ENCODE results near the gene GMDS.
"Not testable (repeated sequence)": the region's sequence is repeated elsewhere in the genome, so short reads cannot be mapped to it uniquely, and the experiment has no call there.

Gene GMDS

GRCh38 chr6:1679688-1680068 is 565.7 kb downstream of the GMDS start:
- Histone ChIP-seq H3K4me3 (ENCODE audit: insufficient read depth, low read depth, low read length, poor library complexity, severe bottlenecking) (no peak overlapping the region), H3K4me1 (ENCODE audit: control insufficient read depth, insufficient read depth, low read length, poor library complexity, severe bottlenecking) (no peaks in the 10 kb centered on the region), H3K27ac (ENCODE audit: insufficient read depth, low read length, poor library complexity, severe bottlenecking) (no peak overlapping the region), H3K36me3 (ENCODE audit: control insufficient read depth, insufficient read depth, low read length) (no peaks in the 10 kb centered on the region), H3K9me3 (ENCODE audit: control insufficient read depth, low read length) (no peaks in the 10 kb centered on the region), H3K27me3 (replicated peaks; ENCODE audit: control insufficient read depth, insufficient read depth, low read length, poor library complexity, severe bottlenecking) (no peaks in the 10 kb centered on the region)
- DNase-seq, result no peak

- H3K4me1 ChIP-seq (ENCODE audit: control insufficient read depth, insufficient read depth, low read length, poor library complexity, severe bottlenecking), result no peaks in the 10 kb centered on the region
- no peaks in the 10 kb centered on the region for H3K27me3 ChIP-seq (replicated peaks; ENCODE audit: control insufficient read depth, insufficient read depth, low read length, poor library complexity, severe bottlenecking)
- no peaks in the 10 kb centered on the region for H3K36me3 ChIP-seq (ENCODE audit: control insufficient read depth, insufficient read depth, low read length)
- no peak overlapping the region for H3K4me3 ChIP-seq (ENCODE audit: insufficient read depth, low read depth, low read length, poor library complexity, severe bottlenecking)
- no peak for DNase-seq
- no peaks in the 10 kb centered on the region for H3K9me3 ChIP-seq (ENCODE audit: control insufficient read depth, low read length)
- no peak overlapping the region for H3K27ac ChIP-seq (ENCODE audit: insufficient read depth, low read length, poor library complexity, severe bottlenecking)
Measured at GRCh38 chr6:1679031-1679687, 566.2 kb downstream of the GMDS start.

GRCh38 chr6:1678201-1678600 is 567.2 kb downstream of the GMDS start:
- Histone ChIP-seq H3K27ac (ENCODE audit: insufficient read depth, low read length, poor library complexity, severe bottlenecking) (no peak overlapping the region), H3K9me3 (ENCODE audit: control insufficient read depth, low read length) (no peaks in the 10 kb centered on the region), H3K4me3 (ENCODE audit: insufficient read depth, low read depth, low read length, poor library complexity, severe bottlenecking) (no peak overlapping the region), H3K4me1 (ENCODE audit: control insufficient read depth, insufficient read depth, low read length, poor library complexity, severe bottlenecking) (no peaks in the 10 kb centered on the region), H3K27me3 (replicated peaks; ENCODE audit: control insufficient read depth, insufficient read depth, low read length, poor library complexity, severe bottlenecking) (no peaks in the 10 kb centered on the region), H3K36me3 (ENCODE audit: control insufficient read depth, insufficient read depth, low read length) (no peaks in the 10 kb centered on the region)
- no peak for DNase-seq

- no peak overlapping the region for H3K4me3 ChIP-seq (ENCODE audit: insufficient read depth, low read depth, low read length, poor library complexity, severe bottlenecking)
- no peaks in the 10 kb centered on the region for H3K36me3 ChIP-seq (ENCODE audit: control insufficient read depth, insufficient read depth, low read length)
- H3K4me1 ChIP-seq (ENCODE audit: control insufficient read depth, insufficient read depth, low read length, poor library complexity, severe bottlenecking), result no peaks in the 10 kb centered on the region
- no peak for DNase-seq
- H3K9me3 ChIP-seq (ENCODE audit: control insufficient read depth, low read length), result no peaks in the 10 kb centered on the region
- H3K27ac ChIP-seq (ENCODE audit: insufficient read depth, low read length, poor library complexity, severe bottlenecking), result no peak overlapping the region
- no peaks in the 10 kb centered on the region for H3K27me3 ChIP-seq (replicated peaks; ENCODE audit: control insufficient read depth, insufficient read depth, low read length, poor library complexity, severe bottlenecking)
Measured at GRCh38 chr6:1672379-1672778, 573.0 kb downstream of the GMDS start.

- Histone ChIP-seq H3K4me3 (ENCODE audit: insufficient read depth, low read depth, low read length, poor library complexity, severe bottlenecking) (no peak overlapping the region), H3K27me3 (replicated peaks; ENCODE audit: control insufficient read depth, insufficient read depth, low read length, poor library complexity, severe bottlenecking) (no peaks in the 10 kb centered on the region), H3K36me3 (ENCODE audit: control insufficient read depth, insufficient read depth, low read length) (no peaks in the 10 kb centered on the region), H3K9me3 (ENCODE audit: control insufficient read depth, low read length) (no peaks in the 10 kb centered on the region), H3K4me1 (ENCODE audit: control insufficient read depth, insufficient read depth, low read length, poor library complexity, severe bottlenecking) (no peaks in the 10 kb centered on the region), H3K27ac (ENCODE audit: insufficient read depth, low read length, poor library complexity, severe bottlenecking) (no peak overlapping the region)
- no peak for DNase-seq
Measured at GRCh38 chr6:1670711-1671462, 574.5 kb downstream of the GMDS start.

GRCh38 chr6:1669996-1670395 is 575.4 kb downstream of the GMDS start:
- H3K4me1 ChIP-seq (ENCODE audit: control insufficient read depth, insufficient read depth, low read length, poor library complexity, severe bottlenecking), result no peaks in the 10 kb centered on the region
- no peaks in the 10 kb centered on the region for H3K27me3 ChIP-seq (replicated peaks; ENCODE audit: control insufficient read depth, insufficient read depth, low read length, poor library complexity, severe bottlenecking)
- no peaks in the 10 kb centered on the region for H3K36me3 ChIP-seq (ENCODE audit: control insufficient read depth, insufficient read depth, low read length)
- H3K27ac ChIP-seq (ENCODE audit: insufficient read depth, low read length, poor library complexity, severe bottlenecking), result no peak overlapping the region
- H3K9me3 ChIP-seq (ENCODE audit: control insufficient read depth, low read length), result no peaks in the 10 kb centered on the region
- no peak overlapping the region for H3K4me3 ChIP-seq (ENCODE audit: insufficient read depth, low read depth, low read length, poor library complexity, severe bottlenecking)
- no peak for DNase-seq

GRCh38 chr6:1668456-1668855 is 576.9 kb downstream of the GMDS start:
- DNase-seq, result not testable (repeated sequence)

GRCh38 chr6:1667805-1668175 is 577.6 kb downstream of the GMDS start:
- H3K4me1 ChIP-seq (ENCODE audit: control insufficient read depth, insufficient read depth, low read length, poor library complexity, severe bottlenecking), result no peaks in the 10 kb centered on the region
- no peak for DNase-seq

More at GRCh38 chr6:1668456-1668855, 576.9 kb downstream of the GMDS start:
- H3K9me3 ChIP-seq (ENCODE audit: control insufficient read depth, low read length); H3K27ac ChIP-seq (ENCODE audit: insufficient read depth, low read length, poor library complexity, severe bottlenecking); H3K36me3 ChIP-seq (ENCODE audit: control insufficient read depth, insufficient read depth, low read length); H3K4me1 ChIP-seq (ENCODE audit: control insufficient read depth, insufficient read depth, low read length, poor library complexity, severe bottlenecking); H3K27me3 ChIP-seq (replicated peaks; ENCODE audit: control insufficient read depth, insufficient read depth, low read length, poor library complexity, severe bottlenecking); H3K4me3 ChIP-seq (ENCODE audit: insufficient read depth, low read depth, low read length, poor library complexity, severe bottlenecking): not testable (repeated sequence)

GRCh38 chr6:1667012-1667804 is 578.2 kb downstream of the GMDS start:
- Histone ChIP-seq H3K27me3 (replicated peaks; ENCODE audit: control insufficient read depth, insufficient read depth, low read length, poor library complexity, severe bottlenecking) (no peaks in the 10 kb centered on the region), H3K4me1 (ENCODE audit: control insufficient read depth, insufficient read depth, low read length, poor library complexity, severe bottlenecking) (no peaks in the 10 kb centered on the region), H3K9me3 (ENCODE audit: control insufficient read depth, low read length) (no peaks in the 10 kb centered on the region), H3K27ac (ENCODE audit: insufficient read depth, low read length, poor library complexity, severe bottlenecking) (no peak overlapping the region), H3K36me3 (ENCODE audit: control insufficient read depth, insufficient read depth, low read length) (no peaks in the 10 kb centered on the region), H3K4me3 (ENCODE audit: insufficient read depth, low read depth, low read length, poor library complexity, severe bottlenecking) (no peak overlapping the region)
- DNase-seq, result no peak

More at GRCh38 chr6:1667805-1668175, 577.6 kb downstream of the GMDS start:
- no peaks in the 10 kb centered on the region for H3K36me3 ChIP-seq (ENCODE audit: control insufficient read depth, insufficient read depth, low read length)
- H3K27me3 ChIP-seq (replicated peaks; ENCODE audit: control insufficient read depth, insufficient read depth, low read length, poor library complexity, severe bottlenecking), result no peaks in the 10 kb centered on the region
- no peaks in the 10 kb centered on the region for H3K9me3 ChIP-seq (ENCODE audit: control insufficient read depth, low read length)
- no peak overlapping the region for H3K27ac ChIP-seq (ENCODE audit: insufficient read depth, low read length, poor library complexity, severe bottlenecking)
- H3K4me3 ChIP-seq (ENCODE audit: insufficient read depth, low read depth, low read length, poor library complexity, severe bottlenecking), result no peak overlapping the region

GRCh38 chr6:1665214-1665613 is 580.2 kb downstream of the GMDS start:
- no peak overlapping the region for H3K27ac ChIP-seq (ENCODE audit: insufficient read depth, low read length, poor library complexity, severe bottlenecking)
- H3K4me3 ChIP-seq (ENCODE audit: insufficient read depth, low read depth, low read length, poor library complexity, severe bottlenecking), result no peak overlapping the region
- H3K36me3 ChIP-seq (ENCODE audit: control insufficient read depth, insufficient read depth, low read length), result no peaks in the 10 kb centered on the region
- H3K9me3 ChIP-seq (ENCODE audit: control insufficient read depth, low read length), result no peaks in the 10 kb centered on the region
- no peaks in the 10 kb centered on the region for H3K4me1 ChIP-seq (ENCODE audit: control insufficient read depth, insufficient read depth, low read length, poor library complexity, severe bottlenecking)
- no peaks in the 10 kb centered on the region for H3K27me3 ChIP-seq (replicated peaks; ENCODE audit: control insufficient read depth, insufficient read depth, low read length, poor library complexity, severe bottlenecking)
- no peak for DNase-seq
